ENCODE measurements around the gene RHOT2. TPM values are rescaled to one million over a fixed set of nuclear protein-coding genes. Genes with fewer than 3 reads are reported as not detected.

RHOT2 gene
- total and polyA plus RNA-seq, 3 experiments from 2014 or later, result 49.6 to 151 (median 140) TPM

DNA sequence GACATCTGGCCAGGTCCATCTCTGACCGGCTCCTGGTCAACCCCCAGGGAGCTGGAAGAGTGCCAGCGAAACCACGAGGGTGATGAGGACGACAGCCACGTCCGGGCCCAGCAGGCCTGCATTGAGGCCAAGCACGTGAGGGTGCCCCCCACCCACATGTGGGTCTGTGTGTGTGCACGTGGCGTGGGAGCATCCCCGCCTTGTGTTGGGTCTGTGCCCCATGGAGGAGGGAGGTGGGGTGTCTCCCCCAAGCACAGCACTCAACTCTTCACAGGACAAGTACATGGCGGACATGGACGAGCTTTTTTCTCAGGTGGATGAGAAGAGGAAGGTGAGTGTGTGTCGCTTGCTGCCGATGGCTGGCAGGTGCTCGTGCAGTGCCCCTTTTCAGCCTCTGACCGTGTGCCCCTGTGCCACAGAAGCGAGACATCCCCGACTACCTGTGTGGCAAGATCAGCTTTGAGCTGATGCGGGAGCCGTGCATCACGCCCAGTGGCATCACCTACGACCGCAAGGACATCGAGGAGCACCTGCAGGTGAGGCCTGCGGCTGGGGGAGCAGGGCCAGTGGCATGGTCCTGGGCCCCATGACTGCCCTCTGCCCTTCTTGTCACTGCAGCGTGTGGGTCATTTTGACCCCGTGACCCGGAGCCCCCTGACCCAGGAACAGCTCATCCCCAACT, 14.0 kb downstream of the RHOT2 start:
- H3K27ac ChIP-seq (ENCODE audit: low read depth, low read length), result peak overlapping the region; percentile 72
- CTCF ChIA-PET, result interaction anchor here (1.3 to 2.3 kb wide), 5 partner anchors 8 to 14 kb away, joined by 3 to 8 read pairs (median 7); partner anchors contain the start of genes RHOT2 and WDR24

DNA sequence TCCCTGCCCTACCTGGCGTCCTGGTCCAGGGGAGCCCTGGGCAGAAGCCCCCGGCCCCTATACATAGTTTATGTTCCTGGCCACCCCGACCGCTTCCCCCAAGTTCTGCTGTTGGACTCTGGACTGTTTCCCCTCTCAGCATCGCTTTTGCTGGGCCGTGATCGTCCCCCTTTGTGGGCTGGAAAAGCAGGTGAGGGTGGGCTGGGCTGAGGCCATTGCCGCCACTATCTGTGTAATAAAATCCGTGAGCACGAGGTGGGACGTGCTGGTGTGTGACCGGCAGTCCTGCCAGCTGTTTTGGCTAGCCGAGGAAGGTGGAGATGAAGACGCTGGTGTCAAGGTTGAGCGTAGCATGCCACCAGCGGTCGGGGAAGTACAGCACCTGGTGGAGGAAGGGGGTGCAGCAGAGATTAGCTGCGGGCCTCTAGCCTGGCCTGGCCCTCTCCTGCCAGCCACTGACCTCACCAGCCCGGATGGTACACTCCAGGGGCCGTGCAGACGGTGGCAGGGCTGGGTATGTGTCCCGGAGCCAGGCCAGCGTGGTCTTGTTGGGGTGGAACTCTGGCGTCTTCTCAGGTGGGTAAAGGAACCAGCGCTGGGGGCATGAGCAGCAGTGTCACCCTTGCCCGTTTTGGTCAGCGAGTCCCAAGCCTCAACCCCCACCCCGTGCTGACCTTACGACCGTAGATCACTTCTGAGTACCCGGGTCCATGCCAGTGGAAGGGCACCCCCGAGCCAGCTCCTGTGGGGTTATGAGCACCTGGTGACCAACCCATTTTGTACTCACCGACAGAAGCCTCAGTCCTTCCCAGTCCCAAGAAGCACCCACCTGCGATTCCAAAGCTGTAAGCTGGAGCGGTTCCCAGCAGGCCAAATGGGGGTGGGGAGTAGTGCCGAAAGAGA, 14.8 kb downstream of the RHOT2 start:
- peaks cover 36% of the 10 kb centered on the region for H3K4me1 ChIP-seq (ENCODE audit: insufficient read depth, low read length)
- Mint-ChIP-seq H3K9me3 (no peaks in the 10 kb centered on the region), H3K4me3 (peak overlapping the region; percentile 66 to 84 (median 81)), H3K36me3 (peaks cover 0 to 38% (median 3%) of the 10 kb centered on the region in 3 donors), H3K4me1 (peaks cover 13 to 52% (median 17%) of the 10 kb centered on the region in 3 donors), H3K27ac (peak overlapping the region; percentile 2 to 91 (median 72)), H3K27me3 (no peaks in the 10 kb centered on the region)
- ChIA-PET CTCF (interaction anchor here (1.3 to 2.3 kb wide), 2 partner anchors 10 to 13 kb away, joined by 4 to 7 read pairs; no protein-coding TSS in a partner anchor), POLR2A (interaction anchor here (0.6 kb wide), 2 partner anchors 449 to 1087 kb away, joined by 3 to 6 read pairs; no protein-coding TSS in a partner anchor)
- H3K9me3 ChIP-seq (ENCODE audit: low read length), result no peaks in the 10 kb centered on the region
- H3K36me3 ChIP-seq (ENCODE audit: insufficient read depth, low read length), result peaks cover 8% of the 10 kb centered on the region
- no peaks in the 10 kb centered on the region for H3K27me3 ChIP-seq (ENCODE audit: insufficient read depth, low read length, poor library complexity, severe bottlenecking)
- DNase-seq, result no peak
- H3K4me3 ChIP-seq (ENCODE audit: low read length), result no peak overlapping the region
- H3K27ac ChIP-seq (ENCODE audit: low read depth, low read length), result peak overlapping the region; percentile 61

More for the DNA sequence above, 14.0 kb downstream of the RHOT2 start:
- Histone ChIP-seq H3K9me3 (ENCODE audit: low read length) (no peaks in the 10 kb centered on the region), H3K4me1 (ENCODE audit: insufficient read depth, low read length) (peaks cover 36% of the 10 kb centered on the region), H3K27me3 (ENCODE audit: insufficient read depth, low read length, poor library complexity, severe bottlenecking) (no peaks in the 10 kb centered on the region), H3K36me3 (ENCODE audit: insufficient read depth, low read length) (peaks cover 8% of the 10 kb centered on the region), H3K4me3 (ENCODE audit: low read length) (no peak overlapping the region)
- no peak for DNase-seq
- Mint-ChIP-seq H3K4me3 (peak overlapping the region; percentile 66 to 84 (median 81)), H3K27me3 (no peaks in the 10 kb centered on the region), H3K9me3 (no peaks in the 10 kb centered on the region), H3K4me1 (peaks cover 13 to 55% (median 18%) of the 10 kb centered on the region in 3 donors), H3K36me3 (peaks cover 0 to 33% (median 3%) of the 10 kb centered on the region in 3 donors), H3K27ac (peak overlapping the region in 6 of 8 donors; percentile 12 to 94 (median 67))
- POLR2A ChIA-PET, result interaction anchor here (0.6 to 1.8 kb wide), 4 partner anchors 8 to 1088 kb away, joined by 3 to 15 read pairs (median 6); partner anchors contain the start of gene WDR24

DNA sequence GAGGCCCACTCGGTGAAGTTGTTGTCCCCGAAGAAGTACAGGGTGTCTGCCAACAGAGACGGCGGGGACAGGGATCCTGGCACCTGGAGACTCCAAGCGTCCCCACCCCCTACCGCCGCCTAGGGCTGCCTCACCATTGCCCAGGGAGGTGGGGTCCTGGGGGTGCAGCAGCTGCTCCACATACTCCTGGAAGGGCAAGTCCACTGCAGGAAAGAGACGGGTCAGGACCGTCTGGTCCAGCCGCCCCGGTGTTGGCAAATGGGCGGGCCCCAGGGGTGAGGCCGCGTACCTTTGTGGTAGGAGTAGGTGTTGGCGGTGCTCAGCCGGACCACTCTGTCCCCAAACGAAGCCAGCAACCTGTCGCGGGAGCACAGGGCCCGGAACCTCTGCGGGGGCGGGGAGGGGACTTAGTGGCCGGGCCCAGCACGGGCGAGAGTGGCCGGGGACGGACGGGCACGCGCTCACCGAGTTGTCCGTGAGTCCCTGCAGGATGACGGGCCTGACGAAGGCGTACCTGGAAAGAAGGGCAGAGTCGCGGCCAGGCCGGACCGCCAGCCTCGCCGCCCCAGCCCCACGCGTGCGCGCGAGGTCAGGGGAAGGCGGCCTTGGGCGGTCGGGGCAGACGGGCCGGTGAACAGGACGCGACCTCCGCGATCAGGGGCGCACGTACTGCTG, 15.6 kb downstream of the RHOT2 start:
- Histone ChIP-seq H3K27ac (ENCODE audit: low read depth, low read length) (peak overlapping the region; percentile 61), H3K9me3 (ENCODE audit: low read length) (no peaks in the 10 kb centered on the region), H3K27me3 (ENCODE audit: insufficient read depth, low read length, poor library complexity, severe bottlenecking) (no peaks in the 10 kb centered on the region), H3K4me1 (ENCODE audit: insufficient read depth, low read length) (peaks cover 39% of the 10 kb centered on the region), H3K4me3 (ENCODE audit: low read length) (peak overlapping the region; percentile 41), H3K36me3 (ENCODE audit: insufficient read depth, low read length) (peaks cover 8% of the 10 kb centered on the region)
- DNase-seq, result no peak
- POLR2A ChIA-PET, result interaction anchor here (0.6 to 1.4 kb wide), 3 partner anchors 9 to 95 kb away, joined by 3 to 8 read pairs (median 4); no protein-coding TSS in a partner anchor
- H3K27ac Mint-ChIP-seq, result peak overlapping the region in 6 of 8 donors; percentile 29 to 90 (median 61)
- peaks cover 13 to 52% (median 17%) of the 10 kb centered on the region in 3 donors for H3K4me1 Mint-ChIP-seq
- peaks cover 0 to 38% (median 3%) of the 10 kb centered on the region in 3 donors for H3K36me3 Mint-ChIP-seq
- H3K9me3 Mint-ChIP-seq, result no peaks in the 10 kb centered on the region
- H3K27me3 Mint-ChIP-seq, result no peaks in the 10 kb centered on the region
- CTCF ChIA-PET, result interaction anchor here (1.0 to 2.3 kb wide), 2 partner anchors 12 to 24 kb away, joined by 3 to 7 read pairs; no protein-coding TSS in a partner anchor
- peak overlapping the region; percentile 65 to 84 (median 81) for H3K4me3 Mint-ChIP-seq

GRCh38 chr16:684071-684794, 16.3 kb downstream of the RHOT2 start, which contains the start of gene JMJD8:
Gene JMJD8 (minus strand): TSS chr16:684334. CDS start chr16:684319, 15 bp downstream.
- peak; percentile 93 to 97 (median 95) for DNase-seq
- Mint-ChIP-seq H3K36me3 (peaks cover 0 to 38% (median 3%) of the 10 kb centered on the region in 3 donors), H3K9me3 (no peaks in the 10 kb centered on the region), H3K4me1 (peaks cover 8 to 55% (median 19%) of the 10 kb centered on the region in 3 donors), H3K27ac (peak within 1 kb of the TSS in 6 of 8 donors; percentile 73 to 90 (median 81)), H3K4me3 (peak within 1 kb of the TSS; percentile 65 to 91 (median 81)), H3K27me3 (no peaks in the 10 kb centered on the region)
- Histone ChIP-seq H3K4me3 (ENCODE audit: low read length) (peak within 1 kb of the TSS; percentile 41), H3K36me3 (ENCODE audit: insufficient read depth, low read length) (peaks cover 8% of the 10 kb centered on the region), H3K27me3 (ENCODE audit: insufficient read depth, low read length, poor library complexity, severe bottlenecking) (no peaks in the 10 kb centered on the region), H3K27ac (ENCODE audit: low read depth, low read length) (peak within 1 kb of the TSS; percentile 61), H3K4me1 (ENCODE audit: insufficient read depth, low read length) (peaks cover 44% of the 10 kb centered on the region), H3K9me3 (ENCODE audit: low read length) (no peaks in the 10 kb centered on the region)
- ChIA-PET CTCF (interaction anchor here (1.0 kb wide), 1 partner anchor 25 kb away, joined by 3 read pairs; no protein-coding TSS in a partner anchor), POLR2A (interaction anchor here (0.6 to 1.4 kb wide), 5 partner anchors 9 to 96 kb away, joined by 3 to 8 read pairs (median 3); no protein-coding TSS in a partner anchor)

DNA sequence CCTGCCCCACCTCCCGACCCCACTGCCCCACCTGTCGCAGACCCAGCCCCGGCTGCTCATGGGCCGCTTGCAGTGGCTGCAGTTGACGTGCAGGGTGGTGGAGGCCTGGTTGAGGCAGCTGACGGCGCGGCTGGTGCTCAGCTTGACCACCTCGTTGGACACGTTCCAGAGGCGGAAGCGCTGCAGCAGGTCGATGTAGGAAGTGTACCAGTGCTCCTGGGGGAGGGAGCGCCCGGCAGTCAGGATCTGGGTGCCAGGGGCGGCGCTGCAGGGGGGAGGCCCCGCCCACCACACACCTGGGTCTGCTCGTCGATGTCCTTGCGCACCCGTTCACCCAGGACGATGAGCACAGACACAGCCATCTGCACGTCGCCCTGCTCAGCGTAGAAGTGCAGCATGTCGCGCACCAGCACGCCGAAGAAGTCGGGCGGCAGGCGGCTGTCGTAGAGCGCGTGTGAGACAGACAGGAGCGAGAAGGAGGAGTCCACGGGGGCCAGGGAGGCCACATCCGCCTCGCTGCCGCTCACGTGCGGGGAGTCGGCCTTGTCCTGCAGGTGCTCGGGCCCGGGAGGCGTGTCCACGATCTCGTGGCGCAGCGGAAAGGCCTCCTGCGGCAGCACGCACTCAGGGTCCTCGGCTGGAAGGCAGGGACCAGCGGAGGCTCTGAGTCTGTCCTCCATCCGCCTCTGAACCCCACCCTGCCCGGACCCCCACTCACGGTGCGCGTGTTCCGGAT, 17.2 kb downstream of the RHOT2 start:
- no peaks in the 10 kb centered on the region for H3K27me3 Mint-ChIP-seq
- H3K9me3 ChIP-seq (ENCODE audit: low read length), result no peaks in the 10 kb centered on the region
- H3K36me3 Mint-ChIP-seq, result peaks cover 0 to 39% (median 3%) of the 10 kb centered on the region in 3 donors
- peaks cover 8% of the 10 kb centered on the region for H3K36me3 ChIP-seq (ENCODE audit: insufficient read depth, low read length)
- no peaks in the 10 kb centered on the region for H3K27me3 ChIP-seq (ENCODE audit: insufficient read depth, low read length, poor library complexity, severe bottlenecking)
- H3K4me1 ChIP-seq (ENCODE audit: insufficient read depth, low read length), result peaks cover 47% of the 10 kb centered on the region
- H3K9me3 Mint-ChIP-seq, result no peaks in the 10 kb centered on the region
- peak overlapping the region in 1 of 8 donors; percentile 46 for H3K27ac Mint-ChIP-seq
- no peak overlapping the region for H3K4me3 ChIP-seq (ENCODE audit: low read length)
- peaks cover 9 to 61% (median 24%) of the 10 kb centered on the region in 3 donors for H3K4me1 Mint-ChIP-seq
- no peak for DNase-seq
- H3K4me3 Mint-ChIP-seq, result no peak overlapping the region
- ChIA-PET POLR2A (interaction anchor here (0.8 to 1.4 kb wide), 3 partner anchors 10 to 40 kb away, joined by 3 to 8 read pairs (median 3); no protein-coding TSS in a partner anchor), CTCF (no interaction called here)
- H3K27ac ChIP-seq (ENCODE audit: low read depth, low read length), result no peak overlapping the region

- POLR2A ChIA-PET, result interaction anchor here (1.4 kb wide), 1 partner anchor 18 kb away, joined by 4 read pairs; the partner anchor contains the start of gene RHOT2
- Mint-ChIP-seq H3K4me3 (peak overlapping the region in 6 of 7 donors; percentile 5 to 55 (median 40)), H3K27ac (peak overlapping the region in 2 of 8 donors; percentile 38 to 54), H3K36me3 (peaks cover 0 to 38% (median 3%) of the 10 kb centered on the region in 3 donors), H3K4me1 (peaks cover 18 to 65% (median 28%) of the 10 kb centered on the region in 3 donors), H3K27me3 (no peaks in the 10 kb centered on the region), H3K9me3 (no peaks in the 10 kb centered on the region)
- H3K4me3 ChIP-seq (ENCODE audit: low read length), result no peak overlapping the region
- no peak overlapping the region for H3K27ac ChIP-seq (ENCODE audit: low read depth, low read length)
- no peaks in the 10 kb centered on the region for H3K27me3 ChIP-seq (ENCODE audit: insufficient read depth, low read length, poor library complexity, severe bottlenecking)
- peaks cover 8% of the 10 kb centered on the region for H3K36me3 ChIP-seq (ENCODE audit: insufficient read depth, low read length)
- peaks cover 45% of the 10 kb centered on the region for H3K4me1 ChIP-seq (ENCODE audit: insufficient read depth, low read length)
- CTCF ChIA-PET, result no interaction called here
- no peak for DNase-seq
- H3K9me3 ChIP-seq (ENCODE audit: low read length), result no peaks in the 10 kb centered on the region
These were observed 18.0 kb downstream of the RHOT2 start for GRCh38 chr16:685967-686366.

Data from CD8-positive, alpha-beta memory T cell (primary cell).